HG03060 (cell line): ENCODE measurements around the gene HCRT.

Experiments used
- ATAC-seq: cut with Tn5 transposase; IDR thresholded peaks from one replicate; pipeline ENCODE4 v1.9.1; 2021; ENCODE audit warnings: low read depth, moderate number of reproducible peaks; ENCODE audit not compliant: unreplicated experiment

The HCRT gene

GRCh38 chr17:42180922-42181850 is 4.1 kb downstream of the HCRT start, which contains the start of gene KCNH4:
KCNH4 (minus strand) TSS chr17:42181142; CDS start chr17:42180945, 197 bp downstream.
- no peak for ATAC-seq

DNA sequence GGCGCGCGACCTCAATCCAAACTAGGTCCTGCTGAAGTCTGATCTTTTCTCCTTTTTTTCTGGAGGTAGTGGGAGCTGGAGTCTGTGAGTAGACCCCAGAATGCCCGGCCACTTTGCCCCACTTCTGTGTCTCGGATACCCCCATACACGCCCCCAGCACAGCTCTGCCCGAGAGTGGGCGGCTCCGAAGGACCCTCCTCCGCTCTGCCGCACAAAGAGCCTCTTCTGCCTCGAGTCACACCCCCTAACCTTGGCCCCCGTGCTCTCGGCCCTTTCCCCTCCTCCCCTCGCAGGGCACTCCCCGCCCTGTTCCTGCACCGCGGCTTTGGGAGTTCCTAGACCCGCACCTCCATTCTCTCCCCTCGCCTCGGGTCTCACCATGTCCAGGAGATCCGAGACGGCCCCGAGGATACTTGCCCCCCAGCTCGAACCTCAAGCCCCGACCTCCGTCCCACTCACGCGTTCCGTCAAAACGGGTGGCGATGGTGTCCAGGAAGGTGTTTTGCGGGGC is 4.8 kb downstream of the HCRT start:
- ATAC-seq = no peak

DNA sequence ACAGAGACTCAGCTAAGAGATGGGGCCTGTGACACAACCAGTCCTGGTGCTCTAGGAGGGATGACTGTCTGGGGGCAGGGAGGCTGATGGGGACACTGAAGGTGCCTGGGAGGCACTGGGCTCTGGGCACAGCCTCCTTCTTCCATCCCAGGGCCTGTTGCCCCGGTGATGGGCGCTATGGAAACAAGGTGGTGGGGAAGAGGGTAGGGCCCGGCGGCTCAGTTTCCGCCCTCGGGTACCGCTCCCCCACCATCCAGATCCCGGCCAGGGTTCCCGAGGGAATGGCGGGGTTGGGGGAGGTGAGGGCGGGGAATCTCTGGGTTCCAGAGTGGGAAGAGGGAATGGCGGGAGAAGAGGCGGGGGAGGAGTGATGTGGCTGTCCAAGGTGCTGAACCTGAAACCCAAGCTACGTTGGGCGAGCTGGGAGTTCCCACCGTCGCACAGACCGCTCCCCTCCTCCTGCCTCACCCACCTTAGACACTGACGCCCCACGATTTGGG is 5.3 kb downstream of the HCRT start:
- ATAC-seq = no peak

DNA sequence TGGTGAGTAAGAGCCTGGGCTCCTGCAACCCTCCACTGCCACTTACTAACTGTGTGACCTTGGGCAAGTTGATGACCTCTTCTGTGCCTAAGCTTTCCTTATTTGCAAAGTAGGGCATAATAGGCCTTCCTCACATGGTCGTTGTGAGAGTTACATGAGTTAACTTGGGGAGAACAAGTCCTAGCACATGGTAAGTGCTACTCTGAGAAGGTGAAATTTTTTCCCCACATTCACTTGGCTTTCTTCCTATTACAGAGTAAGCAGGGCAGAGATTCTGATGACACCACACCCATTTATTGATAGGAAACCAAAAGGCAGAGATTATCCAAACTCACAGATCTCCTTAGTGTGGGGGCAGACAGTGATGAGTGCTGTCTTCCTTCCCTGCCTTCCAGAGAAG is 5.9 kb downstream of the HCRT start:
- ATAC-seq = no peak

DNA sequence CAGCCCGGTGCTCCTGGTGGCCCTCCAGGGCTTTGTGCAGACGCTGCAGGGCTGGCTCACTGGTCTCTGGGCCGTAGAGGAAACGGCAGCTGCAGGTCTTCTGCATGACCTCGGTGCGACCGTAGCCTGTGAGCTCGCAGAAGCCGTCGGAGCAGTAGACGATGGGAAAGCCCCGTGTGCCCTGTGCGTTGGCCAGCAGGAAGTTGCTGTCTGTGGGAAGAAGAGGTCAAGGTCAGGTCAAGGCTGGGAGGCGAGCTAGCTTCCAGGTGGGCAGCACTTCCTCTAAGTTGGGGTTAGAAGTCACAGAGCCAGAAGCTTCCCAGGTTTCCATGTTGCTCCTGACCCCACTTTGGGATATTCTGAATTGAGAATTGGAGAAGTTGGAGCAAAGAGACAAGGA is 6.4 kb downstream of the HCRT start:
- no peak for ATAC-seq

DNA sequence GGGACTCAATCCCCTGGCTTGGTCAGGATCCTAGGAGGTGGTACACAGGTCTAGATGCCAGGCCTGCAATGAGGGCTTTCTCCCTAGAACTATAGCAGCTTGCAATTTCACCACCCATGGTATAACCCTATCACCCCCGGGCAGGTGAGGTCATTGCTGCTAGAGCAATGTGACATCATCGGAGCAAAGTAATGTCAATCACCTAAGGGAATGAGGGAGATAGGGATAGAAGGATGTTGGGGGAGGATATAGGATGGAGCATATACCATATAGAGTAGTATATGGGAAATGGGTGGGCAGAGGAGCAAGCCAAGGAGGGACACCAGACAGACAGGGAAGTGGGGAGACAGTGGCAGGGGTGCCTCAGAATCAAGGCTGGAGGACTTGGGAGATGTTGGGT is 7.6 kb downstream of the HCRT start:
- ATAC-seq = no peak

DNA sequence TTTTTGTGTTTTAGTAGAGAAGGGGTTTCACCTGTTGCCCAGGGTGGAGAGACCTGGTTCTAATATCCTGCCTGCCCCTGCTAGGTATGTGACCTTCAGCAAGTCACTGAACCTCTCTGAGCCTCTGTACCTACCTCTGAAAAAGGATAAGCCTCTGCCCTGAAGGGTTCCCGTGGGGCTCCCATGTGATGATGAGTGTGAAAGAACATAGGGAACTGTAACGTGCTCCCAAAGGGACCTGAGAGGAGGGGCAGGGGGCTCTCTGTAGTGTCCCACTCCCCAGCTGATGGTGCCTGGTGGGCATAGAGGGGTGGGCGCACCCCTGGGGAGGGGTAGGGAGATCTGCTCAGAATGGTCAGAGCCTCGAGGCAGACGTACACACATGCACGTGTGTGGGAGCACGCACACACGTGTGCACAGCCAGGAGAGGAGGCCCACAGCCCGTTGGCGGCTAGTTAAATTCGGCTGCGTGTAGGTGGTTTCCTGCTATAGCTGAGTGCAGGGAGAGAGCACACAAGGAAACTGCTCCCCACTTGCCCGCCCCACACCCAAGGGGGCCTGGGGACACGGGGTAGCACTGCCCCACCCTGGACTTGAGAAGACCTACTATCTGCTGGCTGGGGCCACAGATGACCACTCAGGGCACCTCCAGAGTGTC is 11.0 kb downstream of the HCRT start:
- no peak for ATAC-seq

DNA sequence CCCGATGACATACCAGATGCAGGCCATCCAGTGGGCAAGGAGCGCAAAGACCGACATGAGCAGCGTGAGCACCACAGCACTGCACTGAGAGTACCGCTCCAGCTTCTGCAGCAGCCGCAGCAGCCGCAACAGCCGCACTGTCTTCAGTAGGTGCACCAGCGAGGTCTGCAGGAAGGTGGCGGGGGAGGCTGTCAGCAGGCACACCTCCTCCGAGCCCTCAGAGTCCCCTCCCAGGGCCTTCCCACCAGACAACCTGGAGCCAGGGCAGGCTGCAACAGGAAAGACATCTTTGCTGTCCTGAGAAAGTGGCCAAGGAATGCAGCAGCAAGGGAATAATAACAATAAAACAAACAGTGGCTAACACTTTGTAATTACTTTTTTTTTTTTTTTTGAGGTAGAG is 13.4 kb downstream of the HCRT start:
- no peak for ATAC-seq

DNA sequence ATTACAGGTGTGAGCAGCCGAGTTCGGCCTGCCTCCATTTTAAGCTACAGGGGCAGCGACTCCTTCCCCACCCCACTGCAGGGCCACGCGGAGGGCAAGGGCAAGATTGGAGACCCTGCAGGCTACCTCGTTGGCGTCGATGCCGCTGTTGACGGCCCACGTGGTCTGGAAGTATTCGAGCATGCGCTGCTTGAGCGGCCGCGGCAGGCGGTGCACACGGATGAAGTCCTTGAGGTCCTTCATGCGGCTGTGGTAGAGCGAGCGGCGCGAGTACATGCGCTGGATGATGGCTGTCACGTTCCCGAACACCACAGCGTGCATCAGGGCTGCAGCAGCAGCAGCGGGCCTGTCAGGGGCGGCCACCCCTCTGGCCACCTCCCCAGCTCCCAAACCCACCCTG is 15.9 kb downstream of the HCRT start:
- ATAC-seq = no peak

DNA sequence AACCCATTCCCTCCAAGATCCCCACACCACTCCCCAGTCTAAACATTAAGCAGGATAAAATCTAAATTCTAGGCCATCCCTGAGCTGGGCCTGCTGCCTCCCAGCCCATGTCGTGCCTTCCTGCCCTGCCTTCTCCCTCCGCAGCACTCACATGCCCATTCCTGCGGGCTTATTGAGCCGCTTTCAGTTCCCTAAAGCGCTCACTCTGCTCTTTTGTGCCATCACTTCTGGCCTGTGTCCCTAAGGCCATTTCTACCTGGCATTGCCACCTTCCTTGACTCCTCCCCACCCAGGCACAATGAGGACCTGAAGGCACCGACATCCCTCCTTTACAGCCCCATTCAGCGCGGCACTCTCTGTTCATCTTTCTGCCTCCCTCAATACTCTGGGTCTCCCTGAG is 17.4 kb downstream of the HCRT start:
- ATAC-seq = no peak

- no peak for ATAC-seq
Measured at GRCh38 chr17:42166196-42166763, 19.0 kb downstream of the HCRT start.

DNA sequence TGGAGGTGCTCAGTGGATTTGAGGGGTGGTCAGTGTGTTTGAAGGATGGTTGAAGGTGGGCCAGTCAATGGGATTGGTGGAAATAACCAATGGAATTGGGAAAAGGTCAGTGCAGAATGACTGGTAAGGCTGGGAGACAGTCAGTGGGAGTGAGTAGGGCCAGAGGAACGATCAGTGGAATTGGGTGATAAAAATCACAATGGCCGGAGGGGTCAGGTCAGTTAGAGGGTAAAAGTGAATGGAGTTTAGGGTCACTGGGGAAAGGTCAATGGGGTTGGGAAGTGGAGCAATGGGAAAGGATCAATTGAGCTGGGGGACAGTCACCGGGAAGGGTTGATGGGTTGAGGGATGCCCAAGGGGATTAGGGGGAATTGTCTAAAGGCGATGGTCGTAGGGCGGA is 19.5 kb downstream of the HCRT start:
- no peak for ATAC-seq

DNA sequence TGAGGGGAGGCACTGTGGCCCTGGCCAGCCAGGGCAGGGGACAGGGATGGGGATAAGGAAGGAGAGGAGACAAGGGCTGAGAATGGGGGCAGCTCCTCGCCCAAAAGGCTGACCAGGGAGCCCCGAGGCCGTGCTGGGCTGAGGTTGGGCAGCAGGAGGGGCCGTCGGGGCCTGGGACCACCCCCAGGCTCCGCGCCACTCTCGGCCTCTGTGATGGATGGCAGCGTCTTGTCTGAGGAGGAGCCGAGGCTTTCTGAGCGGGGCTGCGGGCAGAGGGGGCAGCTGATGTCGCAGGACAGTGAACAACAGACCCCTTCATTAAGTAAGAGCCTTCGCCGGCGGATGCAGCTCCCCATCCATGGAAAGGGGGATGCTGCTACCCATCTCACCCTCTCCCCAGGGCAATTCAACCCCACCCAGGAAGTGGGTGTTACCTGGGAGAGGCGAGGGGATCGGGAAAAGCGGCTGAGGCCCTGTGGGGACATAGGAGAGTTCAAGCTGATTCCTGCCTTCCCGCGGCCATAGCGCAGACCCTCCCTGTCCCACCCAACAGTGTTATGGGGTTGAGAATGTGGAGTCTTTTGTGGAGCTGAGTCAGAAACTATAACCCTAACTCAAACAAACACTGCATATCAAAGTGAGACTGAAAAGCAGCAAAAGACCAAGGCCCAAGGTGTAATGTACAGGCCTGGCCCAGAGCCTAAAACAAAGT is 21.4 kb downstream of the HCRT start:
- no peak for ATAC-seq

GRCh38 chr17:42163113-42163512 is 22.1 kb downstream of the HCRT start:
- no peak for ATAC-seq

DNA sequence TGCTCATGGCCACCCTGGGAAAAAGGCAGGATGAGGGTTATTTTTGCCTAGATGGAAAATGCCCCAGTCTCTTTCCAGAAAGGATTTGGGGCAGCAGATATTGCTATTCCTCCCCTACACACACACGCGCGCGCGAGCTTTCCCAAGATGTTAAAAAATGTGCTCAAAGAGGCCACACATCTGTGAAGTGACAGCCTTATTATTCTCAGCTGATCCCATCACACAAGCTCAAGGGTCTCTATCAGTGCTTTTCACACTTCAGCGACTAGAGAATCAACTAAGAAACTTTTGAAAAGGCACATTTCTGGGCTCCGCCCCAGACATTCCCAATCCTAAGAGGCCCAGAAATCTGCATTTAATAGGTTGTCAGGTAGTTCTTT is 24.7 kb downstream of the HCRT start:
- ATAC-seq = no peak

DNA sequence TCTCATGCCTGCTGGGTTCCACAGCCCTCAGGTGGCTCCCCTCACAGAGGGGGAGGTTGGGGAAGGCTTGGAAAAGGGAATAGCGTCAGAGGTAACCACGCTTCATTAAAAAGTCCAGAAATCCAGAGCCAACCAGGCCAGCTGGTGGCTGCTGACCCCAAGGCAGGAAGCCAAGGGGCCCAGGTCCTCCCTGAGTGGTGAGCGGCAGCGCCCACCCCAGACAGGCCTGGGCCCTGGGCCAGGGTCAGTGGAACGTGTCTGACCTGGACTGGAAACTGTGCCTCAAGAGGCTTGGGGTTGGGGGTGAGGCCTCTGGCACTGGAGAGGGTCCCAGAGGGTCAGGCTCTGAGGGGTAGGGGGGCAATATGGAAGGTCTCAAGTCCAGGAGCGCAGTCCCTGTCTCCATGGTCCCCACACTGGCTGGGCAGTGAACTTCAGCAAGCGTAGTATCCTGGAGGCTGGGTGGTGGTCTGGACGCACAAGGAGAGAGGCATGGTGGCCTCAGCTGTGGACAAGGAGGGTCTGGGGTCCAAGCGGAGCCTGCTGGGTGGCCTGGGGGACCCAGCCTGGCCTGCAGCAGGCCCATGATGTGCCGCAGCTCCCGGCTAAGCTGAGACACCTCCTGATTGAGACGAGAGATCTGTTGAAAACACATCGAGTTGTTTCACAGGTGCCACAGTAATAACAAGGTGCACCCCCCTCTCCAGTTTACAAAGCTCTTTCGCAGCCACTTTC is 25.3 kb downstream of the HCRT start:
- ATAC-seq = no peak

GRCh38 chr17:42155614-42156045 is 29.6 kb downstream of the HCRT start:
- ATAC-seq = no peak

GRCh38 chr17:42153919-42154742 is 31.1 kb downstream of the HCRT start:
- no peak for ATAC-seq
